Neural progenitor cell (in vitro differentiated cells): ENCODE measurements around the gene OR2T2.
"Not testable (repeated sequence)": the region's sequence is repeated elsewhere in the genome, so short reads cannot be mapped to it uniquely, and the experiment has no call there.

Experiments
- CTCF ChIP-seq: fragments of 200-600 bp; sonication (generic); IDR thresholded peaks from 2 replicates; pipeline ENCODE4 v1.5.1; 2017; ENCODE audit warnings: antibody characterized with exemption, mild to moderate bottlenecking
- EZH2 ChIP-seq: fragments of 200-600 bp; sonication (generic); IDR thresholded peaks from 2 replicates; pipeline ENCODE4 v1.6.1; 2017; ENCODE audit warnings: antibody characterized with exemption, mild to moderate bottlenecking, moderate library complexity

GRCh38 chr1:248450466-248451145, 5.2 kb downstream of the OR2T2 start:
- not testable (repeated sequence) for TF ChIP-seq CTCF, EZH2
